ENCODE data around the gene SLC13A3.
A peak's percentile ranks its signal among the peaks of the same experiment; 100 is the strongest.
"Not testable (repeated sequence)": the region's sequence is repeated elsewhere in the genome, so short reads cannot be mapped to it uniquely, and the experiment has no call there.

Gene SLC13A3

GRCh38 chr20:46680684-46681031 lies 29.4 kb upstream of the SLC13A3 start:
- DNase-seq, result no peak

DNA sequence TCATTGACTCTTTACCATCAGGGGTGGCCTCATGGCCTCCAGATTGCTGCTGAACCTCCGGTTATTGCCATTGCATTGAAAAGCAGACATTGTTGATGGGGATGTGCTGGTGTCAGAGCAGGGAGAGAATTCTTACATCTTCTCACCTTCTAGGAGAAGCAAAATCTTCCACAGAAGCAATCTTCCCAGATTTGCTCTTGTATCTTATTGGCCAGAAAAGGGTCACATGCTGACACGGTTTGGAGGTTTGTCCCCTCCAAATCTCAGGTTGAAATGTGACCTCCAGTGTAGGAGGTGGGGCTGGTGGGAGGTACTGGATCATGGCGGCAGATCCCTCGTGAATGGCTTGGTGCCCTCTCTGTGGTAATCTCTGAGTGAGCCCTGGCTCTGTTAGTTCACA lies 27.3 kb upstream of the SLC13A3 start:
- DNase-seq, result no peak

- DNase-seq, result no peak
Observed at GRCh38 chr20:46677608-46678007, 26.3 kb upstream of the SLC13A3 start.

- not testable (repeated sequence) for DNase-seq
Observed at GRCh38 chr20:46676649-46677316, 25.5 kb upstream of the SLC13A3 start.

GRCh38 chr20:46674253-46675083 lies 23.2 kb upstream of the SLC13A3 start:
- no peak for DNase-seq

- no peak for DNase-seq
Observed at GRCh38 chr20:46673394-46674252, 22.4 kb upstream of the SLC13A3 start.

DNA sequence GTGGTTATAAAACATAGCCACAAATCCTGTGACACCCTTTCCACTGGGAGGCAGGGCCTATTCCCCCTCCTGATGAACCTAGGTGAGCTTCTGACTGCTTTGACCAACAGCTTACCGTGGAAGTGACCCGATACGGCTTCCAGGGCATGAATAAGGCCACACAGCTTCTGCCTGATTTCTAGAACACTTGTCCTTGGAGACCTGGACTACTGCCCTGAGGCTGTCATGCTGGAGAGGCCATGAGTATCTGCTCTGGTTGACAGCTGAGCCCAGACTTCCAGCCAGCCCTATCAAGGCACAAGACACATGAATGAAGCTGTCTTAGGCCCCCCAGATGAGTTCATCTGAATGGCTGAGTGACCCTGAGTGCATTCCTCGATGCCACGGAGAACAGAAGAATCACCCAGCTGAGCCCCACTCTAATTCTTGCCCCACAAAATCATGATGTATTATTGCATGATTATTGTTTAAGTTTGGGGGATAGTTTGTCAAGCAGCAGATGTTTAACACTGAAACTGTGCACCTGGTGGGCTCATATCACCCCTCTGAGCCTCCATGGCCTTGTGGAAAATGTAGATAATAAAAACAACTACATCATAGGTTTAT lies 21.4 kb upstream of the SLC13A3 start:
- DNase-seq, result no peak

- no peak for DNase-seq
Observed at GRCh38 chr20:46671866-46672542, 20.7 kb upstream of the SLC13A3 start.

DNA sequence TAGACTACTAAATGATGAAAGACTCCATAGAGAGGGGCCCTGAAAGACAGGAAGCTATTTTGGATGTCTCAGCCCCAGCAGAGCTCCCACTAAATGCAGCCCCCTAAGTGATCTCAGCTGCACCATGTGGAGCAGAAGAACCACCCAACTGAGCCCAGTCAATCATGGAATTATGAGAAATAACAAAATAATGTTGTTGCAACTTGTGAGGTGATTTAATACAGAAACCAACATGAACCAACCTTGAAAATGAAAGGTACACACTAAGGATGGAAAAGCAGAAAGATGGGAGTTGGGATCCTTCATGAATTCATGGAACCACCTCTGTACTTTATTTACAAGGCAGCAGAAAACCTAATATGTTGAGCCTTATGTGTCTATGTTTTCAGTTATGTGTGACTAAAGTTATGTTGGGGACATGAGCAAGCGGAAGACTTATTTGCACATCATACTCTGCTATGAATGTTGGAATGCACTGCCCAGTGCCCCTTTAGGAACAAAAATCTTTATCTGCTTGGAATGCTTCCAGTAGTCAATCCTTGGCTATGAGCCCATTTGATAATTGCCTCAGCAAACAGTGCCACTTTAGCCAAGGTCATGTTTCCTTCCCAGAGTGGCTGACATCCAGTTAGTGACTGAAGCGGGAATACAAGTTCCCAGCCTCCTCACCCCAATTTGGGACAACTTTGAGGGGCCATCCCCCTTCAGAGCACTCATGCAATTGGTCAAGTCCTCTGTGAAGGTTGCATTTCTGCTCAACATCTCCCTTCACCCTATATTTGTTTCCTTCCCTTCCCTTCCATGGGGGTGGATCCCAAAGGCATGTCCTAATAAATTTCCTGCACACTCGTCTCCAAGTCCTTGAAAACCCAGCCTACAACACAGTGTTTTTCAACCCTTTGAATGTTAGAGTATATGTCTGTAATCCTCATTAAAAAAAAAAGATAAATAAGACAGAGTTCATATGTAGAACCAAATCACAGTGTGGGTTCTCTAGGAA lies 19.6 kb upstream of the SLC13A3 start:
- peak; percentile 81 for DNase-seq

DNA sequence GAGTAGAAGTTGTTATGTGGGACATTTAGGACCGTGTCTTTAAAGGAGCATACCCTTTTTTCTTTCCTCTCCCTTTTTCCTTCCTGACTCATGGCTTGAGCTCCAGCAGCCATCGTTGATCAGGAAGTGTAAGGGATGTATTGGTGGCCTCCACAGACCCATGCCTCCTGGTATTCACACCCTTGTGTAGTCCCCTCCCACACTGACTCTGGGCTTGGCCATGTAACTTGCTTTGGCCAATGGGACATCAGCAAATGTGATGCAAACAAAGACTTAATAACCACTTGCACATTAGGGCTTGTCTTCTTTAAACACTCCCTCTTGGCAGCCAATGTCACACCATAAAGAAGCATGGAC lies 18.9 kb upstream of the SLC13A3 start:
- no peak for DNase-seq

GRCh38 chr20:46666818-46667515 lies 15.7 kb upstream of the SLC13A3 start:
- DNase-seq, result no peak

DNA sequence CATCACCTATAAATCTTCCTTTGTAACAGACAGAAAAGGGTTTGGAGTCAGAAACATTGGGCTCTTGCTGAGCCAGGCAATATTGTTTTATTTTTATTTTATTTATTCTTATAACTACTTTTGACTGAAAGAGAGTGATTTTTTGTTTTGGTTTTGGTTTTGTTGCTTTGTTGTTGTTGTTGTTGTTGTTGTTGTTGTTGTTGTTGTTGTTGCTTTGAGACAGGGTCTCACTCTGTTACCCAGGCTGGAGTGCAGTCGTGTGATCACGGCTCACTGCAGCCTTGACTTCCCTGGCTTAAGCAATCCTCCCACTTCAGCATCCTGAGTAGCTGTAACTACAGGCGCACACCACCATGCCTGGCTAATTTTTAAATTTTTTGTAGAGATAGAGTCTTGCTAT lies 15.0 kb upstream of the SLC13A3 start:
- DNase-seq, result no peak

DNA sequence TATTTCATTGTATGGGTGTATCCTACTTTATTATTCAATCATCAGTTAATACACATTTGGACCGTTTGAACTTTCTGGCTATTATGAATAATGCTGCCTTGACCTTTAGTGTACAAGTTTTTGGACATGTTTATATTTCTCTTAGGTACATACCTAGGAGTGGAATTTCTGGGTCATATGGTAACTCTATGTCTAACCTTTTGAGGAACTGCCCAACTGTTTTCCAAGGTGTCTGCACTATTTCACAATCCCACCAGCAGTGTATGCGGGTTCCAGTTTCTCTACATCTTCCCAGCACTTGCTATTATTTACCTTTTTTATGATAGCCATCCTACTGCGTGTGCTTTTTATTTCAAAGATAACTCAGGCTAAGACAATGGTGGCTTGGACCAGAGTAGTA lies 14.3 kb upstream of the SLC13A3 start:
- DNase-seq, result no peak

- no peak for DNase-seq
Observed at GRCh38 chr20:46663531-46663930, 12.3 kb upstream of the SLC13A3 start.

GRCh38 chr20:46661659-46662058 lies 10.4 kb upstream of the SLC13A3 start:
- no peak for DNase-seq

DNA sequence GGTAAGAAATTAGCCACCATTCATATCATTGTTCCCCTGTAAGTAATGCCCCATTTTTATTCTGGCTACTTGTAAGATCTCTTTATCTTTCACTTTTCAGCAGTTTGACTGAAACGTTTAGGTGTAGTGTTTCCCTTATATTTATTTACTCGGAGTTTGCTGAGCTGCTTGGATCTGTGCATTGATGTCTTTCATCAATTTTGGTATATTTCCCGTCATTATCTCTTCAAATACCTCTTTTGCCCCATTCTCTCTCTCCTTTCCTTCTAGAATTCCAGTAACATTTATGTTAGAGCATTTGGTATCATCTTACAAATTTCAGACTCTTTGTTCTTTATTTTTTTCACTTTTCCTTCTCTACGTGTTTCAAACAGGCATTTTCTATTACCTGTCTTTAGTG lies 9.2 kb upstream of the SLC13A3 start:
- DNase-seq, result no peak

DNA sequence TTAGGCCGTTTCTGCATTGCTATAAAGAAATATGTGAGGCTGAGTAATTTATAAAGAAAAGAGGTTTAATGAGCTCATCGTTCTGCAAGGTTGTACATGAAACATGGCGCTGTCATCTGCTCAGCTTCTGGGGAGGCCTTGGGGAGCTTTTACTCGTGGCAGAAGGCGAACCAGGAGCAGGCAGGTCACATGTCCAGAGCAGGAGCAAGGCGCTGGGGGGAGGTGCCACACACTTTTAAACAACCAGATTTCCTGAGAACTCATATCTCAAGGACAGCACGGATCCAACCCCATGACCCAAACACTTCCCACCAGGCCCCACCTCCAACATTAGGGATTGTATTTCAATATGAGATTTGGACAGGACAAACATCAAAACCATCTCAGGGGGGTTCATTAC lies 6.4 kb upstream of the SLC13A3 start:
- DNase-seq, result no peak

GRCh38 chr20:46657137-46657536 lies 5.9 kb upstream of the SLC13A3 start:
- no peak for DNase-seq

DNA sequence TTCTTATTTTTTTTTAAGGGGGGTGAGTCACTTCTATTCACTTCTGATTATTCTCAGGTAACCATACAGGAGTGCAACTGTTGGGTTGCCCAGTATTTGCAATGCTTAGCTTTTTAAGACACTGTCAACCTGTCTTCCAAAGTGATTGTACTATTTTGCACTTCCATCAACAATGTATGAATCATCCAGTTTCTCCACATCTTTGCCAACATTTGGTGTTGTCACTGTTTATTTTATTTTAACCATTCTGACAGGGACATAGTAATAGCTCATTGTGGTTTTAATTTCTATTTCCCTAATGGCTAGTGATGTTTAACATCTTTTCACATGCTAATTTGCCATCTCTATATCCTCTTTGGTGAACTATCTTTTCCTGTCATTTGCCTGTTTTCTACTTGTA lies 1.4 kb upstream of the SLC13A3 start:
- no peak for DNase-seq

DNA sequence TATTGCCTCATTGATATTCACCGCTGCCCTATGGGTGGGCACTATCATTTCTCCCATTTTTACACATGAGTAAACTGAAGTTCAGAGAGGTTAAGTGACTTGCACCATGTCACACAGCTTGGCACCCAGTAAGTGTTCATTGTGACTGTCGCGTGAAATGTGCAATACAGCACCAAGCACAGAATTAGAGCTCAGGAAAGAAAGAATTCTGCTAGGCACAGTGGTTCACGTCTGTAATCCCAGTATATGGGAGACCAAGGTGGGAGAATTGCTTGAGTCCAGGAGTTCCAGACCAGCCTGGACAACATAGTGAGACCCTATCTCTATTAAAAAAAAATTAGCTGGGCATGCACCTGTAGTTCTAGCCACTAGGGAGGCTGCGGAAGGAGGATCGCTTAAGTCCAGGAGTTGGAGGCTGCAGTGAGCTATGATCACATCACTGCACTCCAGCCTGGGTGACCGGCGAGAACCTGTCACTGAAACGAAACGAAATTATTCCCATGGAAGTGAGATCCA lies 626 bp downstream of the SLC13A3 start:
- no peak for DNase-seq

Measured in NCI-H1105 treated with DMSO at 0.1 percent for 48 hours (cell line).